Hematopoietic multipotent progenitor cell treated with erythropoietin and hydrocortisone succinate and interleukin-3 and kit ligand, for 6 days (in vitro differentiated cells): Measurements from ENCODE around the gene ZNF436.

Source experiments
- DNase-seq: peaks from one replicate; pipeline ENCODE4 v3.0.0-alpha.2; 2015

The ZNF436 gene

DNA sequence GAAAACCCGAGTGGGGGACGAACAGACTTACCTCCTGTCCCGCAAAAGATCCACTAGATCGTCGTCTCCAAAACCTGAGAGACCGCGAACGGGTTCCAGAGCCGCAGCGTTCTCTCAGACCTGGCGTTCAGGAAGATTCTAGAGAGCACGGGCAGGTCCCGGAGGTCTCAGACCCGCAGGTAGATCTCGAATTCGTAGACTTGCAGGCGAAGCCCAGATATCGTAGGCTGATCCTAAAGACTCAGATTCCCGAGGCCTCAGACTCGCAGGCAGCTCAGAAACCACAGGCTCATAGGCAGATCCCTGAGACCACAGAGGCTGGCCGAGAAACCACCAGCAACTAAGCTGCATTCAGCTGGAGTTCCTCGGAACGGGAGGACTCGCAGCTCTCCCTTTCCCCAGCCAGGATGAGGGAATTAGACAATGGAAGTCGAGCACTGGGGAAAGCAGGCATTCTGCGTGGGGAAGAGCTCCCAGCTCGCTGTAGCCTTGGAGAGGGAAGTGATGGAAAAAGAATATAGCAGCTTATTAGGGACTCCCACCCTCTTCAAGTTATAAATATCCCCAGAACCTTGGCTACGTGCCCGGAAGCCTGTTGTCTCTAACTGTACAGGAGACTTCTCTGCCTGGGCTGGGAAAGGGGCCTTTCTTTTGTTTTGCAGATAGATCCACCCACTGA is at the start of gene ZNF436:
Gene ZNF436 (minus strand): TSS at position 502 of the 679 bp plus-strand sequence. CDS start 1,831 bp downstream, outside the sequence.
- DNase-seq = peak; percentile 97

DNA sequence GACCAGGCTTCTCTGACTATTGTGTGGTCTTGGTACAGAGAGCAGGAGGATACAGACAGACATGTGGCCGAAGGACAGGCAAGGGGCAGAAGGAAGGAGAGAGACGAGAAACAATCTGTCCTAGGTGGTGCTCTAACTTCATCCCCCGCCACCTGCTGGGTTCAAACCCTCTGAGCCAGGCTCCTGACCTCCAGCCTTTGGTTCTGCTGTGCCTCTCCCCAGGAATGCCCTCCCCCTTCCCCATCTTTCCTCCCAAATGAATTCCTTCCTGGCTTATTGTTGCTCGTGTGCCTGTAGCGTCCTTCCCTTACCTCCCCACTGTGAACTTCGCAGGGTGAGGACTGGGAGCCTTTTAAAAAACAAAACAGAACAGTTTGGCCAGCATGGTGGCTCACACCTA is 49.5 kb upstream of the ZNF436 start:
- no peak for DNase-seq

GRCh38 chr1:23417570-23417969 is 47.9 kb upstream of the ZNF436 start:
- DNase-seq = peak; percentile 81

DNA sequence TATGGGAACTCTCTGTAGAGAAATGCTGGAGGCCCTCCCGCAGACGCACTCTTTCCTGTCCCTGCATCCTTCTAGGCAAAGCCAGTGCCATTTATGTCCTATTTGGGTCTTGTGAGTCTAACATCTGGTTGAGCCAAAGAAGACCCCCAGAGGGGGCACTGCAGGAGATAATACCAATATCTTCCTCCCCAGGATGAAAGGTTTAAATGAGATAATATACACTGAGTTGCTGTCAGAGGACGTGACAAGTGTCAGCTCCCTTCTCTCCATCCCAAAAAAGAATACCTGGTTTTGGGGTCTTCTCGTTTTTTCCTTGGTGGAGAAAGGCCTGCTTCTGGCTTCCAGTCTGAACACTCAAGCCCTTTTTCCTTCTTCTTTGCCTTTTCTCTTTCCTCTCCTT is 47.3 kb upstream of the ZNF436 start:
- no peak for DNase-seq

GRCh38 chr1:23408797-23409290 is 39.2 kb upstream of the ZNF436 start:
- DNase-seq = no peak

DNA sequence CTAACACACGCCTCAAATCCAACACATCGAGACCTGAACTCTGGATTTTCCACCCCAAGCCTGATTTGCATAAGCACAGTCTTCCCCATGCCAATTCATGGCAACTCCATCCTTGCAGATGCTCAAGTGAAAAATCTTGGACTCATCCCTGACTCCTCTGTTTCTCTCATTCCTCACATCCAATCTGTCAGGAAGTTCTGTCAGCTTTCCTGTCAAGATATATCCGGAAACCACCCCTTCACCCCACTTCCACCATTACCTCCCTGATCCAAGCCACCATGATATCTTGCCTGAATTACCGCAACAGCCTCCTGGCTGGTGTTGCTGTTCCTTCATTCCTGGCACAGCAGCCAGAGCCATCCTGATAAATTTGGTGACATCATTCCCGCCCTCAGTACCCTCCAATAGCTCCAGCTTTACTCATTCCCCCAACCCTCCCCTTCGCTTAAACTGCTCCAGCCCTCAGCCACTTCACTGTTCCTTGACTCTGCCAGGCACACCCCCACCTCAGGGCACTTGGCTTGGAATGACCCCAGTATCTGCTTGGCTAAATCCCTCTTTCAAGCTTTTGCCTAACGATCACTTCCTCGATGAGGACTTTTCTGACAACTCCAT is 37.5 kb upstream of the ZNF436 start:
- no peak for DNase-seq

- DNase-seq = no peak
Measured at GRCh38 chr1:23405946-23406345, 36.3 kb upstream of the ZNF436 start.

DNA sequence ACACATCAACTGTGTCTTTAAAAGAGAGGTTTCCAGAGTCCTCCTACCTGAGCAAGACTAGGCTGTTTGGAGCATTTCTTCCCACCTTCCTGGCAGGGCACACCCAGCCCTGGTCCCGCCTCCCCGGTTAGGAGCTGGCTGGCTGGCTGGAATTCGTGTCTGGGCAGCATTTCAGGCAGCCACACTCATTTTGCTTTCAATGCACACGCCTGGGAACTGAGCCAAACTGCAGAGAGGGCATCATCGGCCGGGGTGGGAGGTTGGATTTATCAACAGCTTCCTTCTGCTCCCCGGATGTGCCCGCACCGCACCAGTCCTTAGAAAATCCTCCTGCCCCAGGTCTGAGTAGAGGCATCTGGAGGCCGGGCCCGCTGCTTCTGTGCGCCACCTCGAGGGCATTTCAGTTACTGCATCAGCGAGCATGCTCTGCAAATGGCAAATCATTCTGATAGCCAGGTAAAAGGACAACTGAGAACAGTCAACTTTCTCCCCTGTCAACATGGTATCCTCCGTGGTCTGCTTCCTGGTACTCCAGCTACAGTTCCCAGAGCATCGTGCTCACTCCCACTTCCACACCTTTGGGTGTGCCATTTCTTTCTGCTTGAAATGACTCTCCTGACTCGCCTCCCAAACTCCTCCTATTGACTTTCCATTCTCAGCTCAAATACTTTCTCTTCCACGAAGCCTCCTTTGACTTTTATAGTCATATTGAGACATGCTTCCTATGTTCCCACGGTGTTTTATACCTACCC is 34.3 kb upstream of the ZNF436 start:
- peak; percentile 97 for DNase-seq

GRCh38 chr1:23403355-23403734 is 33.7 kb upstream of the ZNF436 start:
- no peak for DNase-seq

DNA sequence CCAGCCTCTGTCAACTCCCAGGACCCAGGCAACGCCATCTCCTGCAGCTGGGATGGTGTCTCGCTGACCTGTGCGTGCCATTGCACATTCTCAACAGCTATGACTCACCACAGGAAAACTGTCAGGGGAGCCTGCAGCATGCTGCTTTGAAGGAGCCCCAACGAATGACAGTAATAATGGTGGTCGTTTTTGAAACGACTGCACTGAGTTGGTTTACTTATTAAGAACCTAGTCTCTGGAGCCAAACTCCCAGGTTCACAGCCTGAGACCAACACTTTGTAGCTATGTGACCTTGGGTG is 33.4 kb upstream of the ZNF436 start:
- peak; percentile 32 for DNase-seq

GRCh38 chr1:23402286-23403037 is 32.8 kb upstream of the ZNF436 start:
- DNase-seq = no peak

GRCh38 chr1:23401313-23401712 is 31.7 kb upstream of the ZNF436 start:
- no peak for DNase-seq

- no peak for DNase-seq
Measured at GRCh38 chr1:23400324-23401114, 30.9 kb upstream of the ZNF436 start.

DNA sequence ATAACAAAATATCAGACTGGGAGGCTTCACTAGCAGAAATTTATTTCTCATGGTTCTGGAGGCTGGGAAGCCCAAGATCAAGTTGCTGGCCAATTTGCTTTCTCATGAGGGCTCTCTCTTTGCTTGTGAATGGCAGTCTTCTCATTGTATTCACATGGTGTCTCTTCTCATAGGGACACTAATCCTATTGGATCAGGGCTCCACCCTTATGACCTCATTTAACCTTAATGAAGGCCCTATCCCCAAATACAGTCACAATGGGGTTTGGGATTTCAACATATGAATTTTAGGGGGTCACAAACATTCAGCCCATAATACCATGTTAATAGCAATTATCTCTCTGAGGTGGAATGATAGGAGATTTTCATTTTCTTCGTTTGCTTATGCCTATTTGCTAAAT is 29.6 kb upstream of the ZNF436 start:
- DNase-seq = no peak

DNA sequence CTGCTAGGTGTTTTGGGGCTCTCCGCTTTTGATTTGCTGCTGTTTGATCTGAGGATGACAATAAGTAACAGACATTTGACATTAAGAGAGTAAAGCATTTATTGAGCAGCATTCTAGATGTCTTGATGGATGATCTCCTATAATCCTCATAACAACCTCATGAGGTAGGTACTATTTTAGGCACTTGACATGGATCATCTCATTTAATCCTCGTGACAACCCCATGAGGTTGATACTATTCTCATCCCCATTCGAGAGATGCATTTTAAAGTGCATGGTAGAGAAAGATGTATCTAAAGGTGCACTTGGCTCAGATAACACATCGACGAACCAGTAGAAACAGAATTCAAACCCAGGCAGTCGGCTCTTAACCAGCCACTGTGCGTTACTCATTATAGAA is 28.3 kb upstream of the ZNF436 start:
- no peak for DNase-seq

- no peak for DNase-seq
Measured at GRCh38 chr1:23396380-23396779, 26.7 kb upstream of the ZNF436 start.

DNA sequence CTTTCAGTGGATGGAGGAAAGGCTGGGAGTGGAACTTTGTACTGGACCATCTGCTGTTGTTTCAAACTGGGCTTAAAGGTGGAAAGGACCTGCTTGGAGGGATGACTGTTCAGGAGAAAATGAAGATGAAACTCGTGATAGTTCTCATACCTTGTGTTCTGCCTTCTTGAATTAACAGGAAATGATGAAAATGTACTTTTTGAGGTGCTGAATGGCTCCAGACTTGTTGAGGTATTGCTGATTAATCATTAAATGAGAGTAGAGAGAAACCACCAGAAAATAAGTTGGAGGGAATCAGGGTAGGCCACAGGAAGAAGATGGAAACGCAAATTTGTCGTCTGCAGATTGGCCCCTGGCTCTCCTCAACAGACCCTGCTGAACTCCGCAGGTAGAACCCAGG is 26.2 kb upstream of the ZNF436 start:
- no peak for DNase-seq

- DNase-seq = no peak
Measured at GRCh38 chr1:23395154-23395724, 25.6 kb upstream of the ZNF436 start.

GRCh38 chr1:23394684-23395083 is 25.0 kb upstream of the ZNF436 start:
- no peak for DNase-seq

DNA sequence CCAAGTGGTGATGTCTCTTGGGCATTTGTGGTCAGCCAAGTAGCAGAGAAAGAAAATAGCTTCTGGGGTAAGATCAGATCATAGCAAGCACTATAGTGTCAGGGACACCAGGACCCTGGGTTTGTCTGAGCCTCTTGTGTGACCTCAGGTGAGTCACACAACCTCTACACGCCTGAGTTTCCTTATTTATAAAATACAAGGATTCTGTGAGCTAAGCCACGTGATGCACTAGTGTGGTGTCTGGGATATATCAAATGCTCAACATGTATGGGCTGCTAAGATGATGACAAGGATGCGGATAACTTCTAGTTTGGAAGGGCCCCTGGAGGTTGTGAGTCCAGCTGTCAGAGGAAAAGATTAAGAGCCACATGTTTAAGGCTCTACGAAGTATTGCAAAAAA is 24.5 kb upstream of the ZNF436 start:
- DNase-seq = no peak

DNA sequence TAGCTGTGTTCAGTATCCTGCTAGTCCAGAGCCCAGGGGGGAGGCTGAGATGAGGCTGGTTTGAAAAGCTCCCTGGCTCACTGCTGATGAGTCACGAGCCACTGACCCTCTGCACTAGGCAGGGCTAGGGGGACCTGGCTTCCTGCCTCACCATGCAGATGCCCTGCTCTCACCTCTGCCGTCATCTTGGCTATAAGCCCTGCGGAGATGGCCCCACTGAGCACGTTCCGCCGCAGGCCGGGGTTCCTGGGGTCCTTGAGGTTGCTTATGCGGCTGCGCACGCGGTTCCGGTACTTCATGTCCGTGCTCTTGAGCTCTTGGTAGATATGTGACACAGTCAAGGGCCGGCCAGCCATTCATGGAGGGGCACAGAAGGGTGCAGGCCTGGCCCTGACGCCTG is 24.1 kb upstream of the ZNF436 start:
- DNase-seq = no peak

- DNase-seq = no peak
Measured at GRCh38 chr1:23392125-23392855, 22.7 kb upstream of the ZNF436 start.
